ENCODE results near the gene LAMC3. TPM values are rescaled to one million over a fixed set of nuclear protein-coding genes. Genes with fewer than 3 reads are reported as not detected.

The LAMC3 gene
- total RNA-seq, 2 experiments from 2014 or later, result 0.19 to 2.2 TPM

DNA sequence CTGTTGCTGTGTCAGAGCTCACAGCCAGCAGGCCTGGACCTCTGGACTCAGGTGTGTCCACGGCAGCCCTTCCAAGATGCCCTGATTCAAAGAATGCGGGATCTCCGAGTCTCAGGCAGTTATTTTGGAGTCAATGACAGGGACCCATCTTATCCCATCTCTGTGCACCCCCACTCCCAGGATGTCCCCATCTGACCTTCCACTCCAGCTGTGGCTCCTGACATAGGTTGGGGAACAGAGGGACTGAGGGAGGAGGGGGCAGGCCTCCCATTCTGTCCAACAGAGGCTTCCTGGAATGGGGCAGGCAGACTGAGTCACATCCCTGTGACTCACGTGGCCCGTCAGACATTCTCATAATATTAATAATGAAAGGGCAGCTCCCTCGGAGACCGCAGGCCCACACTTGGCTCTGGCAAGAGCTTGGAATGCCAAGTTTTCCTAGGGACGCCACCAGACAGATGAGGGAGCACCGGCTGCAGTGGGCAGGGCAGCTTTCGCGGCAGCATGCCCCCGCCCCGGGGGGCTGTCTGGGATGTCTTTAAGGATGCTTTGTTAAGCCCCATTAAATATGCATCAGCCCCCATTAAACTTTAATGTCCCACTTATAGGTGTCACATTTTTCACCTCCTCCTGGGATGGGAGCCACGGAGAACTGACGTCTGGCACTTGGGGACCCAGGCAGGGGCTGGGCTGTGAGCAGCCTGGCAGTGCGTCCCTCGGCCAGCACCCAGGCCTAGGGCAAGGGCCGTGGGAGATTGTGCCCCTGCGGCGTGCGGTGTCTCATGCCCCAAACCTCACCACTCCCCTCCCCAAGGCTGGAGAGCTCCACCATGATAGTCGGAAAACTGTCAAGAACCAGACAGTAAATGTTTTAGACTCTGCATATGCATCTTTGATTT lies 46.3 kb upstream of the LAMC3 start:
- H3K9me3 ChIP-seq (ENCODE audit: low read length), result 0 out of 2 replicates have a peak, but pooled peaks cover 4% of the 10 kb centered on the region
- ChIA-PET CTCF (ENCODE audit: unreplicated experiment) (no interaction called here), POLR2A (no interaction called here)
- H3K4me3 ChIP-seq (ENCODE audit: low read depth, low read length, poor library complexity, severe bottlenecking), result no peak overlapping the region
- DNase-seq (ENCODE audit: low spot score), result no peak
- H3K27ac ChIP-seq (ENCODE audit: low read depth, low read length, poor library complexity, severe bottlenecking), result no peak overlapping the region
- H2AFZ ChIP-seq (ENCODE audit: low read length), result no peak overlapping the region
- no peak overlapping the region for H3K4me2 ChIP-seq (ENCODE audit: low read length)
- H3K9me2 ChIP-seq (ENCODE audit: insufficient read depth, low read length), result no peaks in the 10 kb centered on the region
- H3K4me1 ChIP-seq (ENCODE audit: insufficient read depth, low read length, poor library complexity, severe bottlenecking), result no peaks in the 10 kb centered on the region
- TF ChIP-seq, protein P1, sequence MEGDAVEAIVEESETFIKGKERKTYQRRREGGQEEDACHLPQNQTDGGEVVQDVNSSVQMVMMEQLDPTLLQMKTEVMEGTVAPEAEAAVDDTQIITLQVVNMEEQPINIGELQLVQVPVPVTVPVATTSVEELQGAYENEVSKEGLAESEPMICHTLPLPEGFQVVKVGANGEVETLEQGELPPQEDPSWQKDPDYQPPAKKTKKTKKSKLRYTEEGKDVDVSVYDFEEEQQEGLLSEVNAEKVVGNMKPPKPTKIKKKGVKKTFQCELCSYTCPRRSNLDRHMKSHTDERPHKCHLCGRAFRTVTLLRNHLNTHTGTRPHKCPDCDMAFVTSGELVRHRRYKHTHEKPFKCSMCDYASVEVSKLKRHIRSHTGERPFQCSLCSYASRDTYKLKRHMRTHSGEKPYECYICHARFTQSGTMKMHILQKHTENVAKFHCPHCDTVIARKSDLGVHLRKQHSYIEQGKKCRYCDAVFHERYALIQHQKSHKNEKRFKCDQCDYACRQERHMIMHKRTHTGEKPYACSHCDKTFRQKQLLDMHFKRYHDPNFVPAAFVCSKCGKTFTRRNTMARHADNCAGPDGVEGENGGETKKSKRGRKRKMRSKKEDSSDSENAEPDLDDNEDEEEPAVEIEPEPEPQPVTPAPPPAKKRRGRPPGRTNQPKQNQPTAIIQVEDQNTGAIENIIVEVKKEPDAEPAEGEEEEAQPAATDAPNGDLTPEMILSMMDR (conservative IDR thresholded peaks at IDR 0.05; ENCODE audit: low read length), result no peak
- no peak for TF ChIP-seq EZH2phosphoT487 (IDR thresholded peaks at IDR 0.05; ENCODE audit: borderline replicate concordance, low read depth, low read length)
- H3K79me2 ChIP-seq (ENCODE audit: insufficient read depth, low read depth, low read length), result no peaks in the 10 kb centered on the region
- BruUV-seq (replicated peaks), result no TSS peak
- H4K20me1 ChIP-seq (ENCODE audit: insufficient read depth, low read length), result no peaks in the 10 kb centered on the region
- intact Hi-C loops (cut with micrococcal nuclease; ENCODE audit: unreplicated experiment), result no loop called here
- no peaks in the 10 kb centered on the region for H3K36me3 ChIP-seq (ENCODE audit: insufficient read depth, low read length)

DNA sequence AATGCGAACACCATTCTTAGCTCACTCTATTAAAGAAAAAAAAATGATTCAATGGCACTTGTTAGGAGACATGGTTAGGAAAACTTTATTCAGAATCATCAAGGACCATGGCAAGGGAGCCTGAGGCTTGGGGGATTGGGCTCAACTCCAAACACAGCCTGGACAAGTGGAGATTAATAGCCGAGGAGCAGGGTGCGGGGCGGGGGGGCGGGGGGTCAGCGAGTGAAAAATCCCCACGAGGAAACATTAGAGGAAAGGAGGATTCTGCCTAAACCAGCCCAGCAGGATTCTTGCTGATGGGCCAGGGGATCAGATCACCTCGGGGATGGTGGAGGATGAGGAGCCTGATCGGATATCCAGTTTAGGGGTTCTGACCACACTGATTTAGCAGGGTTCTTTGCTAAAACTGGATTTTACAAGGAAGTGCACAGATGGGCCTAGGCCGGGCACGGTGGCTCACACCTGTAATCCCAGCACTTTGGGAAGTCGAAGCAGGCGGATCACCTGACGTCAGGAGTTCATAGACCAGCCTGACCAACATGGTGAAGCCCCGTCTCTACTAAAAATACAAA lies 45.6 kb upstream of the LAMC3 start:
- ChIA-PET CTCF (ENCODE audit: unreplicated experiment) (no interaction called here), POLR2A (no interaction called here)
- no peaks in the 10 kb centered on the region for H4K20me1 ChIP-seq (ENCODE audit: insufficient read depth, low read length)
- TF ChIP-seq, protein P1 (conservative IDR thresholded peaks at IDR 0.05; ENCODE audit: low read length), result no peak
- no peak for TF ChIP-seq EZH2phosphoT487 (IDR thresholded peaks at IDR 0.05; ENCODE audit: borderline replicate concordance, low read depth, low read length)
- no peak for DNase-seq (ENCODE audit: low spot score)
- no peak overlapping the region for H3K27ac ChIP-seq (ENCODE audit: low read depth, low read length, poor library complexity, severe bottlenecking)
- intact Hi-C loops (cut with micrococcal nuclease; ENCODE audit: unreplicated experiment), result no loop called here
- no peaks in the 10 kb centered on the region for H3K9me2 ChIP-seq (ENCODE audit: insufficient read depth, low read length)
- no TSS peak for BruUV-seq (replicated peaks)
- no peaks in the 10 kb centered on the region for H3K4me1 ChIP-seq (ENCODE audit: insufficient read depth, low read length, poor library complexity, severe bottlenecking)
- no peak overlapping the region for H3K4me3 ChIP-seq (ENCODE audit: low read depth, low read length, poor library complexity, severe bottlenecking)
- 0 out of 2 replicates have a peak, but pooled peaks cover 4% of the 10 kb centered on the region for H3K9me3 ChIP-seq (ENCODE audit: low read length)
- H2AFZ ChIP-seq (ENCODE audit: low read length), result no peak overlapping the region
- H3K36me3 ChIP-seq (ENCODE audit: insufficient read depth, low read length), result no peaks in the 10 kb centered on the region
- H3K4me2 ChIP-seq (ENCODE audit: low read length), result no peak overlapping the region
- no peaks in the 10 kb centered on the region for H3K79me2 ChIP-seq (ENCODE audit: insufficient read depth, low read depth, low read length)

DNA sequence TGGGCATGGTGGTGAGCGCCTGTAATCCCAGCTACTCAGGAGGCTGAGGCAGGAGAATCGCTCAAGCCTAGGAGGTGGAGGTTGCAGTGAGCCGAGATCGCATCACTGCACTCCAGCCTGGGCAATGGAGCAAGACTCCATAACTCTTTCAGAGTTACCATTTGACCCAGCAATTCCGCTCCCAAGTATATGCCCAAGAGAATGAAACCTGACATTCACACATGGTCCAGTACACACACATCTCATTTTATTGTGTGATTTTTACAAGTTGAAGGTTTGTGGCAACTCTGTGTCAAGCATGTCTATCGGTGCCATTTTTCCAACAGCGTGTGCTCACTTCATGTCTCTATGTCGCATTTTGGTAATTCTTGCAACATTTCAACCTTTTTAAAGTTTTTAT lies 45.1 kb upstream of the LAMC3 start:
- Histone ChIP-seq H3K79me2 (ENCODE audit: insufficient read depth, low read depth, low read length) (no peaks in the 10 kb centered on the region), H3K9me3 (ENCODE audit: low read length) (0 out of 2 replicates have a peak, but pooled peaks cover 4% of the 10 kb centered on the region), H3K4me2 (ENCODE audit: low read length) (no peak overlapping the region), H3K27ac (ENCODE audit: low read depth, low read length, poor library complexity, severe bottlenecking) (no peak overlapping the region), H4K20me1 (ENCODE audit: insufficient read depth, low read length) (no peaks in the 10 kb centered on the region), H3K4me1 (ENCODE audit: insufficient read depth, low read length, poor library complexity, severe bottlenecking) (no peaks in the 10 kb centered on the region), H3K9me2 (ENCODE audit: insufficient read depth, low read length) (no peaks in the 10 kb centered on the region), H3K4me3 (ENCODE audit: low read depth, low read length, poor library complexity, severe bottlenecking) (no peak overlapping the region), H3K36me3 (ENCODE audit: insufficient read depth, low read length) (no peaks in the 10 kb centered on the region), H2AFZ (ENCODE audit: low read length) (no peak overlapping the region)
- DNase-seq (ENCODE audit: low spot score), result no peak
- intact Hi-C loops (cut with micrococcal nuclease; ENCODE audit: unreplicated experiment), result no loop called here
- ChIA-PET POLR2A (no interaction called here), CTCF (ENCODE audit: unreplicated experiment) (no interaction called here)
- BruUV-seq (replicated peaks), result no TSS peak
- TF ChIP-seq, protein P1 (conservative IDR thresholded peaks at IDR 0.05; ENCODE audit: low read length), result no peak
- no peak for TF ChIP-seq EZH2phosphoT487 (IDR thresholded peaks at IDR 0.05; ENCODE audit: borderline replicate concordance, low read depth, low read length)
